ENCODE data around the gene PCP4L1.
"Not testable (repeated sequence)": the region's sequence is repeated elsewhere in the genome, so short reads cannot be mapped to it uniquely, and the experiment has no call there.

Gene PCP4L1

DNA sequence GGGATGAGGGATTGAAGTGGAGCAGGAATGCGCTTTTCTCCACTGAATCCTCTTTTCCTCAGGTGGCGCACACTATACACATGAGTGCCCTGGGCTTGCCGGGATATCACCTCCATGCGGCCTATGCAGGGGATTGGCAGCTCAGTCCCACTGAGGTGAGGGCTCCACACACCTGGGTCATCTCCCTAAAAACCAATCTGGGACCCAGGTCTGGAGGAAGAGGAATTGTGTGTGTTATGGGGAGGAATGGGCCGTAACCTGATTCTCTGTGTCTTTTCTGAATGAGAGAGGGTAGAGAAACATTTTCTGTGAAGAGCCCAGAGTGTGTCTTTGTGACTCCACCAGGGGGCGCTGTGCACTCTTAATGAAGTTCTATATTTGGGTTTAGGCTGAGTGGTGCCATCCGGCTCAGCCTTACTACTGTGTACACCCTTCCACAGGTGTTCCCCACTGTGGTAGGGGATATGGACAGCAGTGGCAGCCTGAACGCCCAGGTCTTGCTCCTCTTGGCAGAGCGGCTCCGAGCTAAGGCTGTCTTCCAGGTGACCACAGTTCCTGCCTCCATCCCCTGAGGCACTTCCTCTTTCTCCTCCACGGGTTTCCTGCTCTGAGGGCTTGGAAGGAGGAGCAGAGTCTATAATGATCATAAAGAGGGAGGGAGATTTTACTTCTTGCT is 31.2 kb upstream of the PCP4L1 start:
- peak; percentile 94 for DNase-seq
- in situ Hi-C loops (cut with MboI; ENCODE audit: low pct_unique_long_range_greater_than_20kb, low sequenced_read_pairs): no loop called here

DNA sequence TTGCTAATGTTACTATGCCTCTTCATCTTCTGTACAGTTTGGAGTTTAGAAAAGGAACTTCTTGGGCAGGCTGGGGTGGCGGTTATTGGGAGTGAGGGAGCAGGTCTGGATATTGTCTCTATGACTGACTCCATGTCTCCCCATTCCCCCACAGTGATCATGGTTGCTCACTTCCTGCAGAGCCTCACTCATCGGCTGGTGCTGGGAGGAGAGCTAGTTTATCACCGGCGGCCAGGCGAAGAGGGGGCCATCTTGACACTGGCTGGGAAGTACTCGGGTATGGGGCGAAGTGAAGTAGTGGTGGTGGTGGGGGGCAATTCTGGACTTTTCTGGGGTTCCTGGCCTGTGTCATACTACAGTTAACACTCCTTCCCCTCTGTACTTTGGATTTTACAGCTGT is 30.5 kb upstream of the PCP4L1 start:
- in situ Hi-C loops (cut with MboI; ENCODE audit: low pct_unique_long_range_greater_than_20kb, low sequenced_read_pairs): no loop called here

GRCh38 chr1:161229896-161230295 is 28.6 kb upstream of the PCP4L1 start:
- peak; percentile 30 for DNase-seq
- in situ Hi-C loops (cut with MboI; ENCODE audit: low pct_unique_long_range_greater_than_20kb, low sequenced_read_pairs): no loop called here

More for the DNA sequence above, 30.5 kb upstream of the PCP4L1 start:
- DNase-seq: no peak

- in situ Hi-C loops (cut with MboI; ENCODE audit: low pct_unique_long_range_greater_than_20kb, low sequenced_read_pairs): no loop called here
- no peak for DNase-seq
These were observed 27.8 kb upstream of the PCP4L1 start for GRCh38 chr1:161230762-161231161.

DNA sequence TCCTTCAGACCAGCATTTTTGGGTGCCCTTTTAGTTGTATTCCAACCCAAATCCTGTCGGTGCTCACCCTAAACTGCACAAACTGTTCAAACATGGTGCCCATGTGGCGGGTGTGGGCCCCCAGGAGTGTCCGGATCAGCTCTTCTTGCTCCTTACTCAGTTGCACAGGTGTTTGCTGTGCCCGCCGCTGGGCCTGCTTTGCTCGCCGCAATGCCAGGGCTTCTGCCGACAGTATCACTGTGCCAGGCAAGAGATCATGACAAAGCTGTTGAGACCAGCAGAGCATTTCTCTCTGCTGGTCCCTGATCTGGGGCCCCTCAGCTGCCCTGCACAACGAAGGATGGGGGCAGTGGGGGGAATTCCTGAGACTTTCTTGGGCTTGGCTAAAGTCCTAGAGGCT is 25.4 kb upstream of the PCP4L1 start:
- DNase-seq: no peak
- in situ Hi-C loops (cut with MboI; ENCODE audit: low pct_unique_long_range_greater_than_20kb, low sequenced_read_pairs): no loop called here

- in situ Hi-C loops (cut with MboI; ENCODE audit: low pct_unique_long_range_greater_than_20kb, low sequenced_read_pairs): no loop called here
- DNase-seq: no peak
These were observed 22.4 kb upstream of the PCP4L1 start for GRCh38 chr1:161235957-161236775.

- DNase-seq: no peak
- in situ Hi-C loops (cut with MboI; ENCODE audit: low pct_unique_long_range_greater_than_20kb, low sequenced_read_pairs): no loop called here
These were observed 20.5 kb upstream of the PCP4L1 start, which contains the start of gene NR1I3 for GRCh38 chr1:161238039-161238473. NR1I3 (minus strand) TSS chr1:161238203; CDS start chr1:161236565, 1,638 bp downstream.

DNA sequence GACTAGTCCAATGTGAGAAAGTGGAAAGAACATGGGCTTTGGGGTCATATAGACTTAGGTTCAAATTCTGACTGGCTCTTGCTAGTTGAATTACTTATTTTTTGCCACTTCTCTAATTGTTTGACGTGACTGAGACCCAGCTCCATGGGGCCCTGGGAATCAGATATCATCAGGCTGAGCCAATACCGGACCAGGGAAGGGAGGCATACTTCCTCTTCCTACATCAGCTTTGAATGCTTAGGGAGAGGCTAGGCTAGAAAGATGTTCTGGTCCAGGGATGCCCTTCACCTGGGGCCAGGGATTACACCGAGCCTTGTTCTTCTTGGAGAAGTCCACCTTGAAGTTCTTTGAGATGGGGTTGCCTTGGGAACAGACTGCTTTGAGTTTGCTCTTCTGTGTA is 16.9 kb upstream of the PCP4L1 start:
- peak; percentile 60 for DNase-seq
- in situ Hi-C loops (cut with MboI; ENCODE audit: low pct_unique_long_range_greater_than_20kb, low sequenced_read_pairs): no loop called here

DNA sequence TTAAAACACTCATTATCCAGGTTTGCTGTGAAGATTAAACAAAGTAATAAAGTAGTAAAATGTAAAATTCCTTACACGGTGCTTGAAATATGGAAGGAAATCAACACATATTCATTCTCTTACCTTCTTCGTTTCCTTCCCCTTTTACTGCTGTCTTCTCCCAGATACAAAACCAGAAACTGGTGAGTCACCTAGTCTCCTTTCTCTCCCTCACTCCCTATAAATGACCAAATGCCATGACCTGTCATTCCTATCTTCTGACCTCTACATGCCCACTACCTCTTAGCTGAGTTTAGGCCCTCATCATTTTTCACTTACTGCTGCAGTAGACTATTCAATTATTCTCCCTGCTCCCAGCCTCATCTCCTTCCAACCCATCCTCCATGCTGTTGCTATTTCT is 16.2 kb upstream of the PCP4L1 start:
- in situ Hi-C loops (cut with MboI; ENCODE audit: low pct_unique_long_range_greater_than_20kb, low sequenced_read_pairs): no loop called here
- peak; percentile 38 for DNase-seq

DNA sequence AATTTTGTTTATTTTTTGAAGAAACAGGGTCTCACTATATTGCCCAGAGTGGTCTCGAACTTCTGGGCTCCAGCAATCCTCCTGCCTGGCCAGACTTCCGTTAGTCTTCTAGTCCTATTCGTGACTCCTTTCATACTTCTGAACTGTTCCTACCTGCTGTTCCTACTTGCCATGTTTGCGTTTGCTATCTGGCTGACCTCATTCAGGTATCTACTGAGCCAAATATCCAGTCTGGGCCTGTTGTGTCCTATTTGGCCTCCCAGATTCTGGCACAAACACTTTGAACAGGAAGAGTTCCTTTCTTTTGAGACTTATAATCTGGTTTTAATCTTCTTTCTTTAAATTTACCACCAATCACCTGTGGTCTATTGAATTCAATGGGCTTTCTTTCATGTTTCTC is 13.7 kb upstream of the PCP4L1 start:
- in situ Hi-C loops (cut with MboI; ENCODE audit: low pct_unique_long_range_greater_than_20kb, low sequenced_read_pairs): no loop called here
- DNase-seq: no peak

- DNase-seq: not testable (repeated sequence)
These were observed 8.4 kb upstream of the PCP4L1 start for GRCh38 chr1:161250100-161250499.

GRCh38 chr1:161250829-161251228 is 7.7 kb upstream of the PCP4L1 start:
- in situ Hi-C loops (cut with MboI; ENCODE audit: low pct_unique_long_range_greater_than_20kb, low sequenced_read_pairs): no loop called here
- DNase-seq: no peak

More at GRCh38 chr1:161250100-161250499, 8.4 kb upstream of the PCP4L1 start:
- in situ Hi-C loops (cut with MboI; ENCODE audit: low pct_unique_long_range_greater_than_20kb, low sequenced_read_pairs): not testable (repeated sequence)

- DNase-seq: no peak
- in situ Hi-C loops (cut with MboI; ENCODE audit: low pct_unique_long_range_greater_than_20kb, low sequenced_read_pairs): no loop called here
These were observed 7.0 kb upstream of the PCP4L1 start for GRCh38 chr1:161251579-161251978.

- in situ Hi-C loops (cut with MboI; ENCODE audit: low pct_unique_long_range_greater_than_20kb, low sequenced_read_pairs); DNase-seq: not testable (repeated sequence)
These were observed 3.2 kb upstream of the PCP4L1 start for GRCh38 chr1:161255302-161255701.

GRCh38 chr1:161255955-161256520 is 2.5 kb upstream of the PCP4L1 start:
- DNase-seq; in situ Hi-C loops (cut with MboI; ENCODE audit: low pct_unique_long_range_greater_than_20kb, low sequenced_read_pairs): not testable (repeated sequence)

- DNase-seq; in situ Hi-C loops (cut with MboI; ENCODE audit: low pct_unique_long_range_greater_than_20kb, low sequenced_read_pairs): not testable (repeated sequence)
These were observed 1.4 kb upstream of the PCP4L1 start for GRCh38 chr1:161257109-161257508.

GRCh38 chr1:161259345-161259702 is 779 bp downstream of the PCP4L1 start:
- in situ Hi-C loops (cut with MboI; ENCODE audit: low pct_unique_long_range_greater_than_20kb, low sequenced_read_pairs): no loop called here
- no peak for DNase-seq

DNA sequence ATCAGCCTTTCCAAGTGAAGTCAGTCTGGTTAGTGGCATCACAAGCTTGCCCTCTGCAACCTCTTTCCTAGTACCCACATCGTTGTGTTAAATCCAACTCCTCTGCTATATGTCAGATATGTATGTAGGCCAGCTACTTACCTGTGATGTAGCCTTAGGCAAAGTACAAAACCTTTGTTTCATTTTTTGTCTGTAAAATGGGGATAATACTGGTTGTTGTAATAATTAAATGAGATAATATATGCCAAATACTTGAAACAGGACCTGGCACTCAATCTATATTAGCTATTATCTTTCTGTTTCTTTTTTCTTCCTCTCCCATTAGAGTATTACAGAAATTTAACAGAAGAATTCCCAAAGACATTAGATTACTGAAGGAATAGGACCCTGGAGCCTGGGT is 1.2 kb downstream of the PCP4L1 start:
- DNase-seq: no peak
- in situ Hi-C loops (cut with MboI; ENCODE audit: low pct_unique_long_range_greater_than_20kb, low sequenced_read_pairs): no loop called here

DNA sequence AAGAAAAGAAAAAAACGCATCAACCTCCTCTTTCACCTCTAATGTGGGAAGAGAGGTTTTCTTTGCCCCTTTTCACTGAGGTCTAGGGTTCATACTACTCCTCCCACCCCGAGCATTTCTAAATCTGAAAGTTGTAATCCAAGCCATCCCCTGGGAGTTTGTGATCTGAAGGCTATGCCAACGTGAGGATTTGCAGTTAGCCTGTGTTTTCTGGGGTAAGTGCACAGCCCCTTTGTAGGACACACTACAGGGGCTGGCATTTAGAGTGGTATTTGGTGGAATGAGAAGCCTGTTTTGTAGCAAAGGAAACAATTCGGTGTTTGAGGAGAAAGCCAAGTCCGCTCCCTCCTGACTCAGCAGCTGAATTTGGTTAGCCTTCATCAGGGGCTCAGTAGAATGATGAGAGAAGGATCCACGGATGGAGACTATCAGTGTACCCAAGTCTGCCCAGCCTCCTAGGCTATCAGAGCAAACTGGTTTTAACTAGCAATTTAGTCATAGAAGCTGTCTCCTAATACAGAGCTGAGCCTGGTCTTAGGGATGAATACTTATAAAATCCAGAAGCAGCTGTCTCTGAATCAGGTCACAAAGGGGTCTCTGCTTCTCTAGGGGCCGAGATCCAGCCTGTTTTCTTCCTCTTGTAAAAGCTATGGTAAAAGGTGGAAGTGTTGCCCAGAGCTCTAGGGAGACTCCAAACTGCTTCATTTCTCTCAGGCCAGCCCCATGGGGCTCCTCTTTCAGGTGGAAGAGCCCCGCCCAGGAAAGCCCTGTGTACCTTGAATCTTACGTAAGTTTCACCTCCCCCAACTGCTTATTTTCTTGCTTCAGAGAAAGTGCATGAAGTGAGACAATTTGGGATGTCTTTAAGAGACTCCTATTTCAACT is 2.1 kb downstream of the PCP4L1 start:
- no peak for DNase-seq

More for the DNA sequence above, 2.1 kb downstream of the PCP4L1 start:
- in situ Hi-C loops (cut with MboI; ENCODE audit: low pct_unique_long_range_greater_than_20kb, low sequenced_read_pairs): no loop called here

All from KBM-7 (cell line).